ENCODE data around the gene TXN2.
"Not testable (repeated sequence)": the region's sequence is repeated elsewhere in the genome, so short reads cannot be mapped to it uniquely, and the experiment has no call there.

The TXN2 gene

GRCh38 chr22:36440429-36441002, 40.9 kb downstream of the TXN2 start:
- DNase-seq = no peak
- intact Hi-C loops (cut with DNase I) = no loop called here

- intact Hi-C loops (cut with DNase I) = no loop called here
- no peak for DNase-seq
These were observed 41.8 kb downstream of the TXN2 start for GRCh38 chr22:36439481-36440271.

GRCh38 chr22:36435516-36436415, 45.7 kb downstream of the TXN2 start:
- DNase-seq = no peak
- intact Hi-C loops (cut with DNase I) = no loop called here

- intact Hi-C loops (cut with DNase I) = no loop called here
- DNase-seq = no peak
These were observed 47.9 kb downstream of the TXN2 start for GRCh38 chr22:36433318-36434231.

- intact Hi-C loops (cut with DNase I) = no loop called here
These were observed 48.7 kb downstream of the TXN2 start for GRCh38 chr22:36432592-36433317.

GRCh38 chr22:36431977-36432376, 49.5 kb downstream of the TXN2 start:
- no peak for DNase-seq
- intact Hi-C loops (cut with DNase I) = no loop called here

More at GRCh38 chr22:36432592-36433317, 48.7 kb downstream of the TXN2 start:
- DNase-seq = no peak

- DNase-seq = no peak
- intact Hi-C loops (cut with DNase I) = no loop called here
These were observed 50.6 kb downstream of the TXN2 start for GRCh38 chr22:36430863-36431262.

GRCh38 chr22:36427952-36428351, 53.5 kb downstream of the TXN2 start:
- DNase-seq; intact Hi-C loops (cut with DNase I): not testable (repeated sequence)

GRCh38 chr22:36425977-36426523, 55.4 kb downstream of the TXN2 start:
- intact Hi-C loops (cut with DNase I) = no loop called here
- peak in 4 of 42 donors; percentile 9 to 47 (median 34) for DNase-seq

- intact Hi-C loops (cut with DNase I) = no loop called here
These were observed 56.4 kb downstream of the TXN2 start for GRCh38 chr22:36424901-36425579.

GRCh38 chr22:36424466-36424865, 57.0 kb downstream of the TXN2 start:
- DNase-seq; intact Hi-C loops (cut with DNase I): not testable (repeated sequence)

More at GRCh38 chr22:36424901-36425579, 56.4 kb downstream of the TXN2 start:
- DNase-seq = no peak

GRCh38 chr22:36423461-36424404, 57.7 kb downstream of the TXN2 start:
- DNase-seq = no peak
- intact Hi-C loops (cut with DNase I) = no loop called here

GRCh38 chr22:36422287-36423014, 59.0 kb downstream of the TXN2 start:
- intact Hi-C loops (cut with DNase I) = no loop called here
- no peak for DNase-seq

- intact Hi-C loops (cut with DNase I) = no loop called here
These were observed 61.2 kb downstream of the TXN2 start for GRCh38 chr22:36419912-36420882.

More at GRCh38 chr22:36419912-36420882, 61.2 kb downstream of the TXN2 start:
- no peak for DNase-seq

All from head of caudate nucleus (tissue), 42 donors.